ENCODE results near the gene PTPRN2. TPM values are rescaled to one million over a fixed set of nuclear protein-coding genes. Genes with fewer than 3 reads are reported as not detected.

Gene PTPRN2
- total and polyA plus RNA-seq, 2 of the 8 experiments (the other 6 are each of a cell fraction or from before 2014, with no cell fraction given): 2.6 to 4.5 TPM

DNA sequence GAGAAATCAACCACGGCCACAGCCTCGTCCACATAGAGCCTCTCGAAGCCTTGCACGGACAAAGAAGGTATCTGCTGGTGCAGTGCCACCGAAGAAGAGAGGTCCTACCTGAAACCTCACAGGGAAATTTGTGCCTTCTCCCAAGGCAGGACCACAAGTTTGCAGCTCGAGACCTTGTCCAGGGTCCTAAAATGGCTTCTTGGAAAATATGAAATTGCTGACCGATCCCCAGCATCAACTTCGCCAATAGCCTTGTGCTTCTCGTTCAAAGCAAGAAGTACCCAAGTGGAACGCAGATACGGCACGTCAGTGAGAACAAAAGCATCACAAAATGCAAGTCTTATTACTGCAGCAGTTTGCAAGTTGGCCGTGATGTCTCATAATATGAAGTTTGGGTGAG, 24.6 kb downstream of the PTPRN2 start:
- no peaks in the 10 kb centered on the region for H3K79me1 ChIP-seq (ENCODE audit: low read depth, low read length)
- no peak overlapping the region for H3K4me3 ChIP-seq (ENCODE audit: extremely low read depth in 1 of 4, insufficient read depth in 2 of 4, low read depth in 3 of 4, low read length in 4 of 4)
- no peak overlapping the region for H4K5ac ChIP-seq (ENCODE audit: insufficient read length, low read depth, low read length)
- H2AFZ ChIP-seq (ENCODE audit: low read length): no peak overlapping the region
- H3K56ac ChIP-seq (replicated peaks; ENCODE audit: insufficient read length, low read depth, low read length): no peak overlapping the region
- no peaks in the 10 kb centered on the region for H3K36me3 ChIP-seq (ENCODE audit: control insufficient read depth in 2 of 4, insufficient read depth in 4 of 4, low read length in 3 of 4)
- no peak for DNase-seq (ENCODE audit: low read depth in 1 of 2, low spot score in 2 of 2)
- WGBS, 2 experiments (ENCODE audit: extremely low coverage in 1 of 2, insufficient coverage in 1 of 2, insufficient read length in 1 of 2, insufficient replicate concordance in 2 of 2, low coverage in 1 of 2, low lambda C conversion rate in 2 of 2, missing lambda C conversion rate in 1 of 2): 87% methylated on average over 13 of the region's 13 CpGs; no CpG with 5 or more reads in 1 of the 2 experiments
- H3K9me3 ChIP-seq (ENCODE audit: insufficient read depth in 2 of 2, low read depth in 1 of 2, low read length in 1 of 2): no peaks in the 10 kb centered on the region
- H2BK120ac ChIP-seq (replicated peaks; ENCODE audit: low read depth, low read length): no peak overlapping the region
- H2BK12ac ChIP-seq (ENCODE audit: low read depth, low read length): peak overlapping the region; percentile 10; the same call in 1 of the 2 replicates
- no peak overlapping the region for H4K91ac ChIP-seq (replicated peaks; ENCODE audit: insufficient read length, low read length)
- no peak overlapping the region for H3K4ac ChIP-seq (replicated peaks; ENCODE audit: insufficient read length, low read depth, low read length)
- no peak overlapping the region for H3K23ac ChIP-seq (ENCODE audit: insufficient read length)
- no peaks in the 10 kb centered on the region for H3K27me3 ChIP-seq (replicated peaks in 1 of 4; ENCODE audit: control insufficient read depth in 3 of 4, extremely low read depth in 1 of 4, insufficient read depth in 3 of 4, low read length in 3 of 4)
- FAIRE-seq: no peak
- H4K8ac ChIP-seq (ENCODE audit: extremely low read depth, insufficient read depth, low read length): no peak overlapping the region
- H3K4me2 ChIP-seq (ENCODE audit: insufficient read depth in 1 of 2, low read depth in 2 of 2, low read length in 2 of 2): peak overlapping the region in 1 of 2 experiments; percentile 45; a peak in 1 of 4 replicates
- no peak overlapping the region for H2BK15ac ChIP-seq (ENCODE audit: low read length)
- peak overlapping the region; percentile 42; the same call in 1 of the 2 replicates for H3K18ac ChIP-seq (ENCODE audit: extremely low read depth, low read length)
- no peaks in the 10 kb centered on the region for H3K23me2 ChIP-seq (ENCODE audit: low read depth, low read length)
- TF ChIP-seq, protein P1, sequence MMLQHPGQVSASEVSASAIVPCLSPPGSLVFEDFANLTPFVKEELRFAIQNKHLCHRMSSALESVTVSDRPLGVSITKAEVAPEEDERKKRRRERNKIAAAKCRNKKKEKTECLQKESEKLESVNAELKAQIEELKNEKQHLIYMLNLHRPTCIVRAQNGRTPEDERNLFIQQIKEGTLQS (IDR thresholded peaks at IDR 0.05; ENCODE audit: insufficient read depth, low read depth, low read length): no peak
- TF ChIP-seq RFX5 (IDR thresholded peaks at IDR 0.05; ENCODE audit: borderline replicate concordance, low read depth, low read length) (no peak), SAP30 (IDR thresholded peaks at IDR 0.05; ENCODE audit: insufficient read depth, insufficient replicate concordance, low read length) (no peak), SUZ12 (IDR thresholded peaks at IDR 0.05; ENCODE audit: low read length) (no peak), TCF12 (IDR thresholded peaks at IDR 0.05; ENCODE audit: low read depth, low read length) (no peak), KDM4A (IDR thresholded peaks at IDR 0.05; ENCODE audit: low read depth, low read length, severe bottlenecking) (no peak), RAD21 (IDR thresholded peaks at IDR 0.05 in 1 of 2, conservative IDR thresholded peaks at IDR 0.05 in 1 of 2; ENCODE audit: low read depth in 2 of 2, low read length in 2 of 2) (no peak), CREB1 (IDR thresholded peaks at IDR 0.05) (no peak), GABPA (IDR thresholded peaks at IDR 0.05; ENCODE audit: borderline replicate concordance, insufficient read depth, low read length) (no peak)
- POLR2A ChIA-PET (ENCODE audit: partially characterized antibody): no interaction called here
- H2BK5ac ChIP-seq (ENCODE audit: low read depth, low read length): no peak overlapping the region
- H4K20me1 ChIP-seq (replicated peaks in 1 of 2; ENCODE audit: control insufficient read depth in 1 of 2, insufficient read depth in 2 of 2, low read length in 2 of 2): no peaks in the 10 kb centered on the region
- CTCF ChIA-PET (ENCODE audit: partially characterized antibody): interaction anchor here (0.8 to 2.0 kb wide), 4 partner anchors 9 to 121 kb away, joined by 3 to 7 read pairs (median 4); no protein-coding TSS in a partner anchor
- no peak overlapping the region for H3K9ac ChIP-seq (replicated peaks in 1 of 4; ENCODE audit: extremely low read depth in 1 of 4, low read depth in 3 of 4, low read length in 3 of 4)
- H3K27ac ChIP-seq (ENCODE audit: low read depth, low read length): no peak overlapping the region
- no peaks in the 10 kb centered on the region for H3K79me2 ChIP-seq (ENCODE audit: control insufficient read depth in 1 of 2, insufficient read depth in 2 of 2, low read length in 2 of 2)
- no peak overlapping the region; the same call in 1 of the 2 replicates for H2BK20ac ChIP-seq (ENCODE audit: low read length)
- H3K4me1 ChIP-seq (replicated peaks in 1 of 4; ENCODE audit: control insufficient read depth in 3 of 4, insufficient read depth in 4 of 4, low read length in 3 of 4): peaks cover 0 to 14% (median 8%) of the 10 kb centered on the region in 4 experiments; a peak in 5 of 7 replicates
- no peak overlapping the region for H3K14ac ChIP-seq (ENCODE audit: insufficient read length)
- H2AK5ac ChIP-seq (ENCODE audit: low read depth, low read length): no peak overlapping the region

Data from H1 (cell line).